ENCODE data around the gene ACCS.

DNA sequence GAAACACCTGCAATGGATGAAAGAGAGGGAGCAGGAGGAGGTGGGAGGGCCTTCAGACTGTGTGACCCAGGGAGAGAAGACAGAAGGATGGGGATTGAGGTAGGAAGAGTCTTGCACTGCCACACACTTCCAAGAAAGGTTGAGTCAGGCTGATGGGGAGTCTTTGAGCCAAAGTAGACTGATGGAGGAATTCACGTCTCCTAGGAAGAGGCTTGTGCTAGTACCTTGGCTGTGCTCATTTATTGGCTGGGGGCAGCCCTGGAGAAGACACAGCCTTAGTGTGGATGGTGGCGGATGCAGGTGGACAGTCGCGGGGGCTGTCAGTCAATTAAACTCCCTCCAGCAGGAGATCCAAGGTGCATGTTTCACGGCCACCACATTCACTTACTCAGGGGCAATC is 34.5 kb upstream of the ACCS start:
- TF ChIP-seq POLR2AphosphoS2 (conservative IDR thresholded peaks at IDR 0.05; ENCODE audit: low read length) (no peak), RCOR1 (IDR thresholded peaks at IDR 0.05; ENCODE audit: low read depth, low read length) (no peak), RAD21 (conservative IDR thresholded peaks at IDR 0.05 in 1 of 2, IDR thresholded peaks at IDR 0.05 in 1 of 2) (no peak), CEBPB (IDR thresholded peaks at IDR 0.05) (no peak), POLR2A (IDR thresholded peaks at IDR 0.05; ENCODE audit: low read length) (no peak), PHF8 (IDR thresholded peaks at IDR 0.05; ENCODE audit: borderline replicate concordance, low read depth) (no peak), MYC (IDR thresholded peaks at IDR 0.05; ENCODE audit: borderline replicate concordance, low read length) (no peak)
- TF ChIP-seq, protein P1, sequence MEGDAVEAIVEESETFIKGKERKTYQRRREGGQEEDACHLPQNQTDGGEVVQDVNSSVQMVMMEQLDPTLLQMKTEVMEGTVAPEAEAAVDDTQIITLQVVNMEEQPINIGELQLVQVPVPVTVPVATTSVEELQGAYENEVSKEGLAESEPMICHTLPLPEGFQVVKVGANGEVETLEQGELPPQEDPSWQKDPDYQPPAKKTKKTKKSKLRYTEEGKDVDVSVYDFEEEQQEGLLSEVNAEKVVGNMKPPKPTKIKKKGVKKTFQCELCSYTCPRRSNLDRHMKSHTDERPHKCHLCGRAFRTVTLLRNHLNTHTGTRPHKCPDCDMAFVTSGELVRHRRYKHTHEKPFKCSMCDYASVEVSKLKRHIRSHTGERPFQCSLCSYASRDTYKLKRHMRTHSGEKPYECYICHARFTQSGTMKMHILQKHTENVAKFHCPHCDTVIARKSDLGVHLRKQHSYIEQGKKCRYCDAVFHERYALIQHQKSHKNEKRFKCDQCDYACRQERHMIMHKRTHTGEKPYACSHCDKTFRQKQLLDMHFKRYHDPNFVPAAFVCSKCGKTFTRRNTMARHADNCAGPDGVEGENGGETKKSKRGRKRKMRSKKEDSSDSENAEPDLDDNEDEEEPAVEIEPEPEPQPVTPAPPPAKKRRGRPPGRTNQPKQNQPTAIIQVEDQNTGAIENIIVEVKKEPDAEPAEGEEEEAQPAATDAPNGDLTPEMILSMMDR (IDR thresholded peaks at IDR 0.05), result no peak
- TF ChIP-seq, protein P2, sequence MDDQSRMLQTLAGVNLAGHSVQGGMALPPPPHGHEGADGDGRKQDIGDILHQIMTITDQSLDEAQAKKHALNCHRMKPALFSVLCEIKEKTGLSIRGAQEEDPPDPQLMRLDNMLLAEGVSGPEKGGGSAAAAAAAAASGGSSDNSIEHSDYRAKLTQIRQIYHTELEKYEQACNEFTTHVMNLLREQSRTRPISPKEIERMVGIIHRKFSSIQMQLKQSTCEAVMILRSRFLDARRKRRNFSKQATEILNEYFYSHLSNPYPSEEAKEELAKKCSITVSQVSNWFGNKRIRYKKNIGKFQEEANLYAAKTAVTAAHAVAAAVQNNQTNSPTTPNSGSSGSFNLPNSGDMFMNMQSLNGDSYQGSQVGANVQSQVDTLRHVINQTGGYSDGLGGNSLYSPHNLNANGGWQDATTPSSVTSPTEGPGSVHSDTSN (IDR thresholded peaks at IDR 0.05), result no peak
- TF ChIP-seq, protein P3, sequence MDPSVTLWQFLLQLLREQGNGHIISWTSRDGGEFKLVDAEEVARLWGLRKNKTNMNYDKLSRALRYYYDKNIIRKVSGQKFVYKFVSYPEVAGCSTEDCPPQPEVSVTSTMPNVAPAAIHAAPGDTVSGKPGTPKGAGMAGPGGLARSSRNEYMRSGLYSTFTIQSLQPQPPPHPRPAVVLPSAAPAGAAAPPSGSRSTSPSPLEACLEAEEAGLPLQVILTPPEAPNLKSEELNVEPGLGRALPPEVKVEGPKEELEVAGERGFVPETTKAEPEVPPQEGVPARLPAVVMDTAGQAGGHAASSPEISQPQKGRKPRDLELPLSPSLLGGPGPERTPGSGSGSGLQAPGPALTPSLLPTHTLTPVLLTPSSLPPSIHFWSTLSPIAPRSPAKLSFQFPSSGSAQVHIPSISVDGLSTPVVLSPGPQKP (IDR thresholded peaks at IDR 0.05; ENCODE audit: low read depth, low read length), result no peak
